SK-N-SH treated with all-trans-retinoic acid at 6 μM for 48 hours (cell line): ENCODE data around the gene PTPRJ.

ENCODE experiments used
- ATAC-seq: fragments of 200-7000 bp; cut with Tn5 transposase; 3 replicates; pipeline ENCODE4 v1.9.1; 2020; ENCODE audit warnings: mild to moderate bottlenecking, moderate library complexity
- ARNTL ChIP-seq: fragments of 450-650 bp; formaldehyde crosslinking; IDR thresholded peaks from 2 replicates; pipeline ENCODE4 v1.5.0; 2020; ENCODE audit warnings: low read depth, mild to moderate bottlenecking, moderate library complexity, borderline replicate concordance
- CREB5 ChIP-seq: fragments of 250-450 bp; sonication (Bioruptor Pico); IDR thresholded peaks from 2 replicates; pipeline ENCODE4 v1.5.1; 2020; ENCODE audit warnings: low read depth, mild to moderate bottlenecking, moderate library complexity
- CSDC2 ChIP-seq: fragments of 250-450 bp; sonication (Bioruptor Pico); IDR thresholded peaks from 2 replicates; pipeline ENCODE4 v1.5.0; 2020; ENCODE audit warnings: mild to moderate bottlenecking, moderate library complexity
- ESRRG ChIP-seq: fragments of 250-450 bp; sonication (Bioruptor Pico); IDR thresholded peaks from 2 replicates; pipeline ENCODE4 v1.6.1; 2021; ENCODE audit warnings: mild to moderate bottlenecking
- GLIS3 ChIP-seq: fragments of 250-450 bp; sonication (Bioruptor Pico); IDR thresholded peaks from 2 replicates; pipeline ENCODE4 v1.5.0; 2020; ENCODE audit warnings: mild to moderate bottlenecking, moderate library complexity
- ISL1 ChIP-seq: fragments of 250-450 bp; sonication (Bioruptor Pico); IDR thresholded peaks from 2 replicates; pipeline ENCODE4 v2.1.2; 2022; ENCODE audit warnings: mild to moderate bottlenecking, moderate library complexity
- OSR1 ChIP-seq: fragments of 250-450 bp; sonication (Bioruptor Pico); IDR thresholded peaks from 2 replicates; pipeline ENCODE4 v1.8.0; 2022; ENCODE audit warnings: moderate library complexity, mild to moderate bottlenecking, inconsistent platforms
- POU6F1 ChIP-seq: fragments of 250-450 bp; sonication (Bioruptor Pico); IDR thresholded peaks from 2 replicates; pipeline ENCODE4 v1.8.0; 2021; ENCODE audit warnings: low read depth, mild to moderate bottlenecking, moderate library complexity, borderline replicate concordance
- PPARA ChIP-seq: fragments of 250-450 bp; sonication (Bioruptor Pico); IDR thresholded peaks from 2 replicates; pipeline ENCODE4 v1.5.0; 2020; ENCODE audit warnings: mild to moderate bottlenecking, borderline replicate concordance
- RARB ChIP-seq: fragments of 250-450 bp; sonication (Bioruptor Pico); IDR thresholded peaks from 2 replicates; pipeline ENCODE4 v1.8.0; 2021; ENCODE audit warnings: mild to moderate bottlenecking, moderate library complexity
- SNAI2 ChIP-seq: fragments of 250-450 bp; sonication (Bioruptor Pico); IDR thresholded peaks from 2 replicates; pipeline ENCODE4 v1.5.0; 2020; ENCODE audit warnings: mild to moderate bottlenecking, moderate library complexity
- TCF4 ChIP-seq: fragments of 250-450 bp; sonication (Bioruptor Pico); IDR thresholded peaks from 2 replicates; pipeline ENCODE4 v1.8.0; 2021; ENCODE audit warnings: mild to moderate bottlenecking, moderate library complexity, borderline replicate concordance
- TOX ChIP-seq: fragments of 250-450 bp; sonication (Bioruptor Pico); IDR thresholded peaks from 2 replicates; pipeline ENCODE4 v1.8.0; 2021; ENCODE audit warnings: mild to moderate bottlenecking, moderate library complexity, borderline replicate concordance
- ZC3H10 ChIP-seq: fragments of 250-450 bp; sonication (Bioruptor Pico); IDR thresholded peaks from 2 replicates; pipeline ENCODE4 v1.5.1; 2021; ENCODE audit warnings: mild to moderate bottlenecking, moderate library complexity
- ZFP3 ChIP-seq: fragments of 250-450 bp; sonication (Bioruptor Pico); IDR thresholded peaks from 2 replicates; pipeline ENCODE4 v1.5.0; 2020; ENCODE audit warnings: mild to moderate bottlenecking, moderate library complexity
- ZFP30 ChIP-seq: fragments of 450-650 bp; formaldehyde crosslinking; IDR thresholded peaks from 2 replicates; pipeline ENCODE4 v1.5.0; 2022; ENCODE audit warnings: mild to moderate bottlenecking, moderate library complexity
- ZNF565 ChIP-seq: fragments of 450-650 bp; formaldehyde crosslinking; conservative IDR thresholded peaks from 2 replicates; pipeline ENCODE4 v1.5.0; 2020; ENCODE audit warnings: low read depth, mild to moderate bottlenecking, moderate library complexity
- ZNF70 ChIP-seq: fragments of 450-650 bp; formaldehyde crosslinking; IDR thresholded peaks from 2 replicates; pipeline ENCODE4 v1.5.0; 2020; ENCODE audit warnings: mild to moderate bottlenecking, moderate library complexity
- ZNF8 ChIP-seq: fragments of 450-650 bp; formaldehyde crosslinking; IDR thresholded peaks from 2 replicates; pipeline ENCODE4 v1.5.0; 2020; ENCODE audit warnings: mild to moderate bottlenecking, moderate library complexity
- TF ChIP-seq, protein P1 (sequence below): fragments of 250-450 bp; sonication (Bioruptor Pico); IDR thresholded peaks from 2 replicates; pipeline ENCODE4 v1.5.0; 2020; ENCODE audit warnings: mild to moderate bottlenecking, moderate library complexity
- TF ChIP-seq, protein P2 (sequence below): fragments of 250-450 bp; sonication (Bioruptor Pico); IDR thresholded peaks from 2 replicates; pipeline ENCODE4 v1.5.1; 2021; ENCODE audit warnings: mild to moderate bottlenecking, moderate library complexity

The PTPRJ gene

GRCh38 chr11:47992959-47993820 is 12.8 kb downstream of the PTPRJ start (continued):
- no peak for TF ChIP-seq GLIS3 (CRISPR knock-in tag)
- TF ChIP-seq ESRRG (CRISPR knock-in tag), result no peak
- TF ChIP-seq OSR1 (CRISPR knock-in tag), result no peak
- TF ChIP-seq ISL1 (CRISPR knock-in tag), result no peak

DNA sequence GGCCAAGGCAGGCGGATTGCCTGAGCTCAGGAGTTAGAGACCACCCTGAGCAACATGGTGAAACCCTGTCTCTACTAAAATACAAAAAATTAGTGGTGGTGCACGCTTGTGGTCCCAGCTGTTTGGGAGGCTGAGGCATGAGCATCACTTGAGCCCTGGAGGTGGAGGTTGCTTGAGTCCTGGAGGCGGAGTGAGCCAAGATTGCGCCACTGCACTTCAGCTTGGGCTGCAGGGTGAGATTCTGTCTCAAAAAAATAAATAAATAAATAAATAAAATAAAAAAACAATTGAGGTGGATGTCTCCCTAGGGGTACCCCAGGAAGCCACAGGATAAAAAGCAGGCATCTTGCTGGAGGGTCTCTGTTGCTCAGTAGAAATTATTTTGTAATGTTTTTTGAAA is 14.1 kb downstream of the PTPRJ start:
- TF ChIP-seq, protein P1, sequence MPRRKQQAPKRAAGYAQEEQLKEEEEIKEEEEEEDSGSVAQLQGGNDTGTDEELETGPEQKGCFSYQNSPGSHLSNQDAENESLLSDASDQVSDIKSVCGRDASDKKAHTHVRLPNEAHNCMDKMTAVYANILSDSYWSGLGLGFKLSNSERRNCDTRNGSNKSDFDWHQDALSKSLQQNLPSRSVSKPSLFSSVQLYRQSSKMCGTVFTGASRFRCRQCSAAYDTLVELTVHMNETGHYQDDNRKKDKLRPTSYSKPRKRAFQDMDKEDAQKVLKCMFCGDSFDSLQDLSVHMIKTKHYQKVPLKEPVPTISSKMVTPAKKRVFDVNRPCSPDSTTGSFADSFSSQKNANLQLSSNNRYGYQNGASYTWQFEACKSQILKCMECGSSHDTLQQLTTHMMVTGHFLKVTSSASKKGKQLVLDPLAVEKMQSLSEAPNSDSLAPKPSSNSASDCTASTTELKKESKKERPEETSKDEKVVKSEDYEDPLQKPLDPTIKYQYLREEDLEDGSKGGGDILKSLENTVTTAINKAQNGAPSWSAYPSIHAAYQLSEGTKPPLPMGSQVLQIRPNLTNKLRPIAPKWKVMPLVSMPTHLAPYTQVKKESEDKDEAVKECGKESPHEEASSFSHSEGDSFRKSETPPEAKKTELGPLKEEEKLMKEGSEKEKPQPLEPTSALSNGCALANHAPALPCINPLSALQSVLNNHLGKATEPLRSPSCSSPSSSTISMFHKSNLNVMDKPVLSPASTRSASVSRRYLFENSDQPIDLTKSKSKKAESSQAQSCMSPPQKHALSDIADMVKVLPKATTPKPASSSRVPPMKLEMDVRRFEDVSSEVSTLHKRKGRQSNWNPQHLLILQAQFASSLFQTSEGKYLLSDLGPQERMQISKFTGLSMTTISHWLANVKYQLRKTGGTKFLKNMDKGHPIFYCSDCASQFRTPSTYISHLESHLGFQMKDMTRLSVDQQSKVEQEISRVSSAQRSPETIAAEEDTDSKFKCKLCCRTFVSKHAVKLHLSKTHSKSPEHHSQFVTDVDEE (CRISPR knock-in tag), result no peak
- TF ChIP-seq, protein P2, sequence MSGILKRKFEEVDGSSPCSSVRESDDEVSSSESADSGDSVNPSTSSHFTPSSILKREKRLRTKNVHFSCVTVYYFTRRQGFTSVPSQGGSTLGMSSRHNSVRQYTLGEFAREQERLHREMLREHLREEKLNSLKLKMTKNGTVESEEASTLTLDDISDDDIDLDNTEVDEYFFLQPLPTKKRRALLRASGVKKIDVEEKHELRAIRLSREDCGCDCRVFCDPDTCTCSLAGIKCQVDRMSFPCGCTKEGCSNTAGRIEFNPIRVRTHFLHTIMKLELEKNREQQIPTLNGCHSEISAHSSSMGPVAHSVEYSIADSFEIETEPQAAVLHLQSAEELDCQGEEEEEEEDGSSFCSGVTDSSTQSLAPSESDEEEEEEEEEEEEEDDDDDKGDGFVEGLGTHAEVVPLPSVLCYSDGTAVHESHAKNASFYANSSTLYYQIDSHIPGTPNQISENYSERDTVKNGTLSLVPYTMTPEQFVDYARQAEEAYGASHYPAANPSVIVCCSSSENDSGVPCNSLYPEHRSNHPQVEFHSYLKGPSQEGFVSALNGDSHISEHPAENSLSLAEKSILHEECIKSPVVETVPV (CRISPR knock-in tag), result no peak
- TF ChIP-seq ZNF70 (CRISPR knock-in tag) (no peak), GLIS3 (CRISPR knock-in tag) (no peak), ZFP30 (CRISPR knock-in tag) (no peak), ZFP3 (CRISPR knock-in tag) (no peak), CSDC2 (no peak), ZNF565 (CRISPR knock-in tag) (no peak), TCF4 (CRISPR knock-in tag) (no peak), PPARA (CRISPR knock-in tag) (no peak), RARB (CRISPR knock-in tag) (no peak), ZNF8 (no peak), ESRRG (CRISPR knock-in tag) (no peak), CREB5 (CRISPR knock-in tag) (no peak), ZC3H10 (CRISPR knock-in tag) (no peak), ARNTL (CRISPR knock-in tag) (no peak)
- no peak for ATAC-seq

DNA sequence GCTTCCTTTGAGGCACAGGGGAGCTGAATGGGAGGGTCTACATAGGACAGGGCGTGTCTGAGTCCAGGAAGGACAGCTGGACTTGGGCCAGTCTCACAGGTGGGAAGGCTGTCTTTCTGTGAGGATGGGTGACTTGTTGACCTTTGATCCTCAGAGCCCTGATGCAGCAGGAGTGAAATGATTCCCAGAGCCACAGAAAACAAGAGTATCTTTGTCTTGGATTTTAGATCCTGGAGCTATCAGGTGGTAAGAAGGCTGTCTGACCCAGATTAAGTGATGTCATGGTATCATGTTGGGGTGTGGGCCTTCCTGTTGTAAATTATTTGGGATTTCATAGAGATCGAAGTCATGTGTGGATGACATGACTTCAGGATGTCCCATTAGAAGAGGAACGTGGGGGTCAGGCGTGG is 15.0 kb downstream of the PTPRJ start:
- ATAC-seq, result no peak
- no peak for TF ChIP-seq ZNF70 (CRISPR knock-in tag)
- no peak for TF ChIP-seq ZC3H10 (CRISPR knock-in tag)
- TF ChIP-seq POU6F1, result no peak
- TF ChIP-seq, protein P2 (CRISPR knock-in tag), result no peak
- TF ChIP-seq TCF4 (CRISPR knock-in tag), result no peak
- TF ChIP-seq, protein P1 (CRISPR knock-in tag), result no peak
- no peak for TF ChIP-seq ARNTL (CRISPR knock-in tag)
- TF ChIP-seq SNAI2 (CRISPR knock-in tag), result no peak
- no peak for TF ChIP-seq CREB5 (CRISPR knock-in tag)
- no peak for TF ChIP-seq PPARA (CRISPR knock-in tag)
- TF ChIP-seq ZNF565 (CRISPR knock-in tag), result no peak
- no peak for TF ChIP-seq CSDC2
- TF ChIP-seq TOX, result no peak
- TF ChIP-seq ZFP30 (CRISPR knock-in tag), result no peak
- TF ChIP-seq GLIS3 (CRISPR knock-in tag), result no peak
